Cardiac fibroblast (primary cell): ENCODE results near the gene UPB1.

Experiments used
- DNase-seq, 2 donors: peaks; one replicate each; pipeline versions ENCODE4 v3.0.0 to v3.0.0-alpha.2; 2010; ENCODE audit warnings: low read depth in 2 of 2
- H3K4me3 ChIP-seq, 2 donors: replicated peaks in 1 of 2; 1 replicate in 1 of 2; 2 replicates in 1 of 2; pipeline ENCODE4 v1.5.1; 2011; ENCODE audit warnings: low read depth in 2 of 2, low read length in 2 of 2, mild to moderate bottlenecking in 2 of 2, moderate library complexity in 1 of 2
- TF ChIP-seq, protein P1 (sequence below): IDR thresholded peaks from one replicate; pipeline ENCODE4 v1.5.1; 2011; ENCODE audit warnings: low read depth, mild to moderate bottlenecking, low read length, inconsistent platforms

The UPB1 gene

DNA sequence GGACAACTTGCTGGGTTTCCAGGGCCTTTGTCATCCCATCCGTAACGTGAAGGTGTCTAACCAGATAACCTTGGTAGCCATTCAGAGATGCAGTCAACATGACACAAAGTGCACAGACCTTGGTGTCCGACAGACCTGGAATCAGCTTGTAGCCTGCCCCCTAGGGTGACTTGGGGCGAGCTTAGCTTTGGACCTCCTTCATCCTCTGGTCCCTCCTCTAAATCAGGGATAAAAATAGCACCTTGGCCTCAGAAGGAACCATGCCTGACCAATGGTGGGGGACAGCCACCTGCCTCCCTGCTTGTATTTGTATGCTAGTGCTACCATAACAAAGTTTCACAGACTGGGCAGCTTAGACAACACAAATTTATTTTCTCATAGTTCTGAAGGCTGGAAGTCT lies 64.3 kb downstream of the UPB1 start:
- no peak overlapping the region for H3K4me3 ChIP-seq
- DNase-seq = no peak
- TF ChIP-seq, protein P1, sequence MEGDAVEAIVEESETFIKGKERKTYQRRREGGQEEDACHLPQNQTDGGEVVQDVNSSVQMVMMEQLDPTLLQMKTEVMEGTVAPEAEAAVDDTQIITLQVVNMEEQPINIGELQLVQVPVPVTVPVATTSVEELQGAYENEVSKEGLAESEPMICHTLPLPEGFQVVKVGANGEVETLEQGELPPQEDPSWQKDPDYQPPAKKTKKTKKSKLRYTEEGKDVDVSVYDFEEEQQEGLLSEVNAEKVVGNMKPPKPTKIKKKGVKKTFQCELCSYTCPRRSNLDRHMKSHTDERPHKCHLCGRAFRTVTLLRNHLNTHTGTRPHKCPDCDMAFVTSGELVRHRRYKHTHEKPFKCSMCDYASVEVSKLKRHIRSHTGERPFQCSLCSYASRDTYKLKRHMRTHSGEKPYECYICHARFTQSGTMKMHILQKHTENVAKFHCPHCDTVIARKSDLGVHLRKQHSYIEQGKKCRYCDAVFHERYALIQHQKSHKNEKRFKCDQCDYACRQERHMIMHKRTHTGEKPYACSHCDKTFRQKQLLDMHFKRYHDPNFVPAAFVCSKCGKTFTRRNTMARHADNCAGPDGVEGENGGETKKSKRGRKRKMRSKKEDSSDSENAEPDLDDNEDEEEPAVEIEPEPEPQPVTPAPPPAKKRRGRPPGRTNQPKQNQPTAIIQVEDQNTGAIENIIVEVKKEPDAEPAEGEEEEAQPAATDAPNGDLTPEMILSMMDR = no peak

DNA sequence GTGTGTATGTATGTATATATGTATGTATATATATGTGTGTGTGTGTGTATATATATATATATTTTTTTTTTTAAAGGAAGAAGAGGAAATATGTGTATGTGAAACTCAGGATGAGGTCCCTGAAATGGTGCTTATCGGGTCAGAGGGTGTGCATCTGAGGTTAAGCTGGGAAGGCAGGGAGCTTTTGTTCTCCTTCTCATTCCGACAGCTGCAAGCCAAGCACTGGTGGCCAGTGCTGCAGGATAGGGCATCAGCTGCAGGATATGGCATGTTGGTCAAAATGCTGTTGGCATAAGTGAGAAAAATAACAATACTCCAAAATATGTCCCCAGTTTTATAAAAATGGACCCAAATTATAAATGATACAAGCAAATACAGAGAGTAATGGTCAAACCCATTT lies 68.1 kb downstream of the UPB1 start:
- TF ChIP-seq, protein P1 = no peak
- no peak for DNase-seq
- no peak overlapping the region for H3K4me3 ChIP-seq

DNA sequence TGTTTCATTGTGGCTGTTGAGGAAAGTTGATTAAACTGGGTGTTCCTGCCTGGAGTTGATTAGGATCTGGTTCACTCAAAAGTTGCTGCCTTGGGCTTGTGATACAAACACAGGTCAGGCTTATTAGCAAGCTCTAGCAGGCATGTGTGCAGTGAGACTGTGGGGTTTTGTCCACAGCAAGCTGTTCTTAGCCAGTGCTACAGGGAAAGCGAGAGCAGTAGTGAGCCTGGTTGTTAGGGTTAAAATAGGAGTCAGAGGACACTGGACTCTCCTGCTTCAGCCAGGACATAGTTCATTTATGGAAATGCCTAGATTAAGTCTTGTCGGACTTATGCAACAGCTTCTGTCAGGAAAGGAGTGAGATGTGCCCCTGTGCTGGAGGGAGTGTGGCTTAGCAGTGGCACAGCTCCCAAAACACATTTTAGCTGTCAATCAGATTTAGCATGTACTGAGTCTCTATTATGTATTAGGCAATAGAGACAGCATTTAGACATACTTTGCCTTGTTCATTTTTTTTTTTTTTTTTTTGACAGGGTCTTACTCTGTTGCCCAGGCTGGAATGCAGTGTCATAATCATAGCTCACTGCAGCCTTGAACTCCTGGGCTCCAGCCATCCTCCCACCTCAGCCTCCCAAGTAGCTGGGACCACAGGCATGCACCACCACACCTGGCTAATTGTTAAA lies 69.4 kb downstream of the UPB1 start:
- TF ChIP-seq, protein P1 = no peak
- H3K4me3 ChIP-seq = no peak overlapping the region
- peak in 1 of 2 donors; percentile 82 for DNase-seq

DNA sequence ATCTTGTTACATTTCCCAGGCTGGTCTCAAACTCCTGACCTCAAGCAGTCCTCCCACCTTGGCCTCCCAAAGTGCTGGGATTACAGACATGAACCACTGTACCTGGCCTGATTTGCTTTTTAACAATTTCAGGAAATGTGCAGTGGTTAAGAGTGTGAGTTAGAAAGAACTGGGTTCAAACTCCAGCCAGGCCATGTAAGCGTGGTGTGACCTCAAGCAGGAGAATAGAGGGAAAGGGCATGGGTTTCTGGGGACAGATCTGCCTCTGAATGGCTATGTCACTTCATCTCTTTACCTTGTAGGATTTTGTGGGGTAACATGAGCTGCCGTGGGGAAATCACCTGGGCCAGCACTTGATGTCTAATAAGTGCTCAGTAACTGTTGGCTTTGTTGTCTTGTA lies 69.9 kb downstream of the UPB1 start:
- TF ChIP-seq, protein P1 = no peak
- no peak overlapping the region for H3K4me3 ChIP-seq

DNA sequence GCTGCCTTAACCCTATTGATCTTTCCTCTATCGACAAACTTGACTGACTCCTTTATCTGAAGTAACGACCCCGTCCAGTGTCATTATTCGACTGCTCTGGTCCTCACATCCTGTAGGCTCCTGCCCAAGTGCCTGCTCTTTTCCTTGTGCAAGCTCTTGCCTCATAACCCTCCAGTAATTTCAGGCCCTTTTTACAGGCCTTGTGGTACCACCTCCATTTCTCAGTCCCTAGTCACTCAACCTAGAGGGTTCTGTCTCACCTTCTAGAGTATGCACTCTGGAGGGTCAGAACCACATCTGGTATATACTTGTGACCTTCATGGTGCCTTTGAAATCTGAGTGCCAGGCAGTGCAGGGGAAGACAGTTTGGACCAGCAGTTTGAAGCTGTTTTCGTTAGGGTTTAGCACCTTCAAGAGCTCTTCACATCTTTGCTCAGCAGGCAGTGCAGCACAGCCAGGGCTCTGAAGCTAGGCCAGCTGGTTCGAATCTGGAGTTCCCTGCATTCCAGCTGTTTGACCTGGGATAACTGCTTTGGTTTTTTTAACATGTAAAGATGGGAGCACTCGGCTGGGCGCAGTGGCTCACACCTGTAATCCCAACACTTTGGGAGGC lies 71.9 kb downstream of the UPB1 start:
- no peak overlapping the region for H3K4me3 ChIP-seq
- TF ChIP-seq, protein P1 = no peak
- DNase-seq = no peak

More for the DNA sequence above, 69.9 kb downstream of the UPB1 start:
- DNase-seq = no peak

DNA sequence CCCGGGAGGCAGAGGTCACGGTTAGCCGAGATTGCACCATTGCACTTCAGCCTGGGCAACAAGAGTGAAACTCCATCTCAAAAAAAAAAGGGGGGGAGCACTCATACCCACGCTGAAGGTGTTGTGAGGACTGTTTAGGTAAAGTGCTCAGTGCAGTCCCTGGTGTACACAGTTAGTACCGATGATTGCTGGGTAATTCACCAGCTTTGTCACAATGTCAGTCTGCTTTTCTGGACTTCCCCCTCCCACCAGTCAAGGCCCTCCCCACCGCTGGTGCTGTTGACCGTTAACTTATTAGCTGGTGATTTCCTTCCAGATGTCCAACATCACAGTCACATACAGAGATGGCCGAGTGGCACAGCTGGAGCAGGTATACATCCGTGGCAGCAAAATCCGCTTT lies 72.5 kb downstream of the UPB1 start:
- TF ChIP-seq, protein P1 = no peak
- H3K4me3 ChIP-seq = no peak overlapping the region
- DNase-seq = no peak

DNA sequence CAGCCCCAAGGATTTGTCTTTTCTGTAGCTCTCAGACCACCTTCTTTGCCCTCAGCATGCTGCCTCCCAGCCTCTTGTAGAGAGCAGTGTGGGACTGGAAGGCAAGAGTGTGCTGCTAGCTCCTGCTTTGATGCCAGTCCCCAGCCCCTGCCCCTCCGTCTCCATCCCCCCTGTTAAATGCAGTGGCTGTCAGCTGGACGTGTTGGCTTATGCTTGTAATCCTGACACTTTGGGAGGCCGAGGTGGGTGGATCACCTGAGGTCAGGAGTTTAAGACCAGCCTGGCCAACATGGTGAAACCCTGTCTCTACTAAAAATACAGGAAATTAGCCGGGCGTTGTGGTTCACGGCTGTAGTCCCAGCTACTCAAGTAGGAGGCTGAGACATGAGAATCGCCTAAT lies 76.1 kb downstream of the UPB1 start:
- H3K4me3 ChIP-seq = no peak overlapping the region
- DNase-seq = no peak
- TF ChIP-seq, protein P1 = no peak
